Vagina (tissue), 2 donors: Measurements from ENCODE around the gene HIVEP1. TPM values are rescaled to one million over a fixed set of nuclear protein-coding genes. Genes with fewer than 3 reads are reported as not detected.

Source experiments
- DNase-seq, 2 donors: peaks; one replicate each; pipeline ENCODE4 v3.0.0-alpha.2; 2017; ENCODE audit errors: extremely low spot score in 2 of 2
- H3K27ac ChIP-seq: fragments of 200-600 bp; sonication (generic); one replicate; pipeline ENCODE4 v1.5.1; 2019
- H3K27me3 ChIP-seq: fragments of 200-600 bp; sonication (generic); one replicate; pipeline ENCODE4 v1.5.1; 2019
- H3K36me3 ChIP-seq, 2 donors: fragments of 200-600 bp; sonication (generic); one replicate each; pipeline ENCODE4 v1.5.1; 2017 to 2019
- H3K4me1 ChIP-seq: fragments of 200-600 bp; sonication (generic); one replicate; pipeline ENCODE4 v1.5.1; 2019
- H3K4me3 ChIP-seq, 2 donors: fragments of 200-600 bp; sonication (generic); 1 replicate in 1 of 2; 2 replicates in 1 of 2; pipeline ENCODE4 v1.5.1; 2016 to 2019
- H3K9me3 ChIP-seq: fragments of 200-600 bp; sonication (generic); one replicate; pipeline ENCODE4 v1.5.1; 2019
- CTCF ChIP-seq, 3 experiments: fragments of 450-650 bp in 2 of 3; fragments of 200-600 bp in 1 of 3; sonication (generic) in 1 of 3; IDR thresholded peaks; one replicate each; pipeline ENCODE4 v1.5.1; 2017 to 2019; ENCODE audit warnings: antibody characterized with exemption in 3 of 3, mild to moderate bottlenecking in 2 of 3, moderate library complexity in 2 of 3
- POLR2A ChIP-seq, 2 donors: fragments of 450-650 bp; IDR thresholded peaks; one replicate each; pipeline ENCODE4 v1.6.1; 2017; ENCODE audit warnings: antibody characterized with exemption in 2 of 2, mild to moderate bottlenecking in 2 of 2, moderate library complexity in 2 of 2
- POLR2AphosphoS5 ChIP-seq, 2 donors: sonication (generic); formaldehyde crosslinking; IDR thresholded peaks; one replicate each; pipeline ENCODE4 v1.9.0; 2017; ENCODE audit warnings: antibody characterized with exemption in 2 of 2, mild to moderate bottlenecking in 2 of 2, low read depth in 1 of 2; ENCODE audit not compliant: insufficient read depth in 1 of 2
- intact Hi-C: fragments of 100-400 bp; cut with DNase I; formaldehyde crosslinking; loops from one replicate; pipeline ENCODE4 v1.15.1; 2023
- total RNA-seq: library from RNA; depleted of rRNA; stranded (reverse); fragments of >200 nt; gene quantifications from one replicate; pipeline ENCODE4 v1.2.3, GENCODE V29; 2016

Gene HIVEP1
- total RNA-seq, 1 donor from 2014 or later: 36.1 TPM

DNA sequence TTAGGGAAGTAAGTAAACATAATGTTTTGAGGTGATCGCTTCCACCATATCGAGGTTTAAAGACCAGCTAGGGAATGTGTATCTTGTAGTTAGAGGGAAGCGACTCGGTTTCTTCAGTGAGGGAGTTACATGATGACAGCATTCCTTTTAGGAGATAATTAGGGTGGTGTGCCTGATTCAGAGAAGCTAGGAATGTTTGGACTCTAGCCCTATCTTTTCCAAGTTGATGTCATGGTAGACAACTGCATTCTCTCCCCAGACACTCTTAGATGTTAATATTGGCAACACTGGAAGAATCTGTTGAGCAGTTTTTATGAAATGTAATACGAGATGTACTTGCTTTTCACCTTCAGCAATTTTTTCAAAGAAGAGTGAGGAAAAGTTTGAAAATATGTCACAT is 12.9 kb upstream of the HIVEP1 start:
- Histone ChIP-seq H3K4me3 (no peak overlapping the region), H3K36me3 (no peaks in the 10 kb centered on the region), H3K27ac (no peak overlapping the region), H3K9me3 (no peaks in the 10 kb centered on the region), H3K27me3 (no peaks in the 10 kb centered on the region), H3K4me1 (no peaks in the 10 kb centered on the region)
- no peak for DNase-seq
- TF ChIP-seq POLR2A (IDR thresholded peaks at IDR 0.05) (no peak), CTCF (IDR thresholded peaks at IDR 0.05) (no peak), POLR2AphosphoS5 (IDR thresholded peaks at IDR 0.05; ENCODE audit: insufficient read depth in 1 of 2, low read depth in 1 of 2) (no peak)
- intact Hi-C loops: no loop called here

- TF ChIP-seq POLR2A (IDR thresholded peaks at IDR 0.05) (no peak), POLR2AphosphoS5 (IDR thresholded peaks at IDR 0.05; ENCODE audit: insufficient read depth in 1 of 2, low read depth in 1 of 2) (no peak), CTCF (IDR thresholded peaks at IDR 0.05) (no peak)
- DNase-seq: no peak
- intact Hi-C loops: no loop called here
- Histone ChIP-seq H3K36me3 (no peaks in the 10 kb centered on the region), H3K9me3 (no peaks in the 10 kb centered on the region), H3K4me3 (no peak overlapping the region), H3K4me1 (no peaks in the 10 kb centered on the region), H3K27ac (no peak overlapping the region), H3K27me3 (no peaks in the 10 kb centered on the region)
Measured at GRCh38 chr6:12000174-12000573, 11.9 kb upstream of the HIVEP1 start.

DNA sequence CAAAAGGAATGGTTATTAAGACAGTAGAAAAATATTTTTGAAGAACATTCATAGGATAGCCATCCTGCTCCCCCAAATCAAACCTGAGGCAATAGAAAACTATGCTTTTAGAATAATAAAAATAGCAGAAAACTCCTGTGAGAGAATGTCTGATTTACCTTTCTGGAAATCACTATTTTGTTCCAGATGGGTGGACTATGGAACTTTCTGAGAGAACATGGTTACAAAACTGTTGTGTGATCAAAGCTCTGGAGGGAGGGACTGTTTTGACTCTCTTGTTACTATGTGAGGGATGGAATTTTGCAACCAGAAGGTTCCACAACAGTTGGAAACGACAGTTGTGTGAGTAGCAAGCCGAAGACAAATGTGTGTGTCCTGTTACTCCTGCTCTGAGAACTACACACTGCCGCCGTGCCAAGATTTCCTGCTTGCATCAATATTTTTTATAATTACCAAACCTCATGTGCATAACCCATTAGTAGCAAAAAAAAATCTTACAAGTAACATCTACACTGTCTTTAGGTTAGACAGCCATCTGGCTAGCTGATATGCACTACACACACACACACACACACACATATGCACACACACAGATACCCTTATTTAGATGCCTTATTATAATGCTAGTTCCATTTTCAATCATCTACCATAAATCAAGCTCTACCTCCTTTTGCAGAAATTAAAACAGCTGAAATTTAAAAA is 11.0 kb upstream of the HIVEP1 start:
- Histone ChIP-seq H3K4me3 (no peak overlapping the region), H3K4me1 (no peaks in the 10 kb centered on the region), H3K9me3 (no peaks in the 10 kb centered on the region), H3K27me3 (no peaks in the 10 kb centered on the region), H3K27ac (no peak overlapping the region), H3K36me3 (no peaks in the 10 kb centered on the region)
- intact Hi-C loops: no loop called here
- DNase-seq: no peak
- TF ChIP-seq POLR2A (IDR thresholded peaks at IDR 0.05) (no peak), POLR2AphosphoS5 (IDR thresholded peaks at IDR 0.05; ENCODE audit: insufficient read depth in 1 of 2, low read depth in 1 of 2) (no peak), CTCF (IDR thresholded peaks at IDR 0.05) (no peak)

GRCh38 chr6:12001706-12002435 is 10.2 kb upstream of the HIVEP1 start:
- no peak overlapping the region for H3K27ac ChIP-seq
- intact Hi-C loops: no loop called here

More at GRCh38 chr6:12001706-12002435, 10.2 kb upstream of the HIVEP1 start:
- no peaks in the 10 kb centered on the region for H3K27me3 ChIP-seq
- H3K9me3 ChIP-seq: no peaks in the 10 kb centered on the region
- TF ChIP-seq CTCF (IDR thresholded peaks at IDR 0.05) (no peak), POLR2AphosphoS5 (IDR thresholded peaks at IDR 0.05; ENCODE audit: insufficient read depth in 1 of 2, low read depth in 1 of 2) (no peak), POLR2A (IDR thresholded peaks at IDR 0.05) (no peak)
- H3K4me1 ChIP-seq: no peaks in the 10 kb centered on the region
- no peak for DNase-seq
- H3K4me3 ChIP-seq: no peak overlapping the region
- no peaks in the 10 kb centered on the region for H3K36me3 ChIP-seq
